A549 (cell line): ENCODE data around the gene NEURL3. TPM values are rescaled to one million over a fixed set of nuclear protein-coding genes. Genes with fewer than 3 reads are reported as not detected.

Experiments
- ATAC-seq, 2 experiments: fragments of 200-7000 bp in 1 of 2; fragments of >200 bp in 1 of 2; cut with Nextera tagmentation in 1 of 2; cut with Tn5 transposase in 1 of 2; 3 replicates each; pipeline versions ENCODE4 v1.8.0 to v1.9.1; 2018 to 2020; ENCODE audit warnings: mild to moderate bottlenecking in 1 of 2, moderate library complexity in 1 of 2
- CTCF ChIA-PET: fragments of 300-600 bp; sonication (Branson Sonifier 250); formaldehyde crosslinking; extraction: SDS; loops from one replicate; lab custom pipeline; 2021; ENCODE audit warnings: antibody characterized with exemption, inconsistent platforms; lab: Yijun Ruan, JAX
- POLR2A ChIA-PET: fragments of 350-600 bp; formaldehyde crosslinking; extraction: SDS; loops from one replicate; lab custom pipeline; 2021; ENCODE audit warnings: antibody characterized with exemption, inconsistent platforms; lab: Yijun Ruan, JAX
- DNase-seq, 2 experiments: peaks; one replicate each; pipeline versions ENCODE4 v3.0.0 to v3.0.0-alpha.2; 2011 to 2016; ENCODE audit warnings: low read depth in 1 of 2, low spot score in 1 of 2
- FAIRE-seq: peaks from 2 replicates; lab custom pipeline; 2011; peaks lifted over from hg19 to GRCh38; lab: Jason Lieb, UNC
- H3K27ac ChIP-seq, 2 experiments: fragments of >200 bp; sonication (Bioruptor Twin); formaldehyde crosslinking; 3 replicates each; pipeline ENCODE4 v1.5.1; 2016 to 2017
- H3K4me1 ChIP-seq: fragments of >200 bp; sonication (Bioruptor Twin); formaldehyde crosslinking; 3 replicates; pipeline ENCODE4 v1.6.1; 2016
- H3K4me2 ChIP-seq: fragments of >200 bp; sonication (Bioruptor Twin); formaldehyde crosslinking; 3 replicates; pipeline ENCODE4 v1.6.1; 2016
- H3K4me3 ChIP-seq: fragments of >200 bp; sonication (Bioruptor Twin); formaldehyde crosslinking; 3 replicates; pipeline ENCODE4 v1.5.1; 2016
- H3K9me3 ChIP-seq: fragments of >200 bp; sonication (Bioruptor Twin); formaldehyde crosslinking; 3 replicates; pipeline ENCODE4 v1.6.1; 2016
- BHLHE40 ChIP-seq: IDR thresholded peaks from 2 replicates; pipeline ENCODE4 v1.6.1; 2012; ENCODE audit warnings: low read depth, low read length, inconsistent platforms
- CBX2 ChIP-seq: fragments of 200-600 bp; sonication (generic); IDR thresholded peaks from 2 replicates; pipeline ENCODE4 v1.6.1; 2016; ENCODE audit warnings: low read depth, mild to moderate bottlenecking, borderline replicate concordance
- CBX8 ChIP-seq: fragments of 200-600 bp; sonication (generic); IDR thresholded peaks from 2 replicates; pipeline ENCODE4 v1.6.1; 2016
- CHD2 ChIP-seq: fragments of 150-350 bp; IDR thresholded peaks from 2 replicates; pipeline ENCODE4 v1.6.1; 2014; ENCODE audit warnings: low read length; ENCODE audit not compliant: partially characterized antibody
- E2F6 ChIP-seq: IDR thresholded peaks from 2 replicates; pipeline ENCODE4 v1.6.1; 2012; ENCODE audit warnings: low read depth, borderline replicate concordance
- FOSL2 ChIP-seq, 2 experiments: fragments of 450-650 bp in 1 of 2; fragments of >200 bp in 1 of 2; sonication (Bioruptor Twin) in 1 of 2; formaldehyde crosslinking; IDR thresholded peaks; 2 replicates each; pipeline versions ENCODE4 v1.5.0 to v1.6.1; 2016 to 2020; ENCODE audit warnings: mild to moderate bottlenecking in 1 of 2, moderate library complexity in 1 of 2
- HEYL ChIP-seq: fragments of 250-450 bp; sonication (Bioruptor Pico); IDR thresholded peaks from 2 replicates; pipeline ENCODE4 v1.8.0; 2021; ENCODE audit warnings: mild to moderate bottlenecking, moderate library complexity
- HOXB13 ChIP-seq: fragments of 250-450 bp; sonication (Bioruptor Pico); IDR thresholded peaks from 2 replicates; pipeline ENCODE4 v1.5.0; 2020; ENCODE audit warnings: low read depth, mild to moderate bottlenecking, moderate library complexity
- JUN ChIP-seq, 2 experiments: fragments of >200 bp; sonication (Bioruptor Twin); formaldehyde crosslinking; IDR thresholded peaks; 2 replicates in 1 of 2; 3 replicates in 1 of 2; pipeline ENCODE4 v1.6.1; 2016 to 2017
- JUNB ChIP-seq: fragments of >200 bp; sonication (Bioruptor Twin); formaldehyde crosslinking; IDR thresholded peaks from 2 replicates; pipeline ENCODE4 v1.6.1; 2016
- KDM1A ChIP-seq: fragments of 200-600 bp; sonication (generic); IDR thresholded peaks from 2 replicates; pipeline ENCODE4 v1.6.1; 2016; ENCODE audit warnings: low read depth, mild to moderate bottlenecking
- MYC ChIP-seq: IDR thresholded peaks from 2 replicates; pipeline ENCODE4 v1.6.1; 2012; ENCODE audit warnings: mild to moderate bottlenecking, inconsistent platforms, low read length, improper control_type of control experiment, borderline replicate concordance
- NPAS2 ChIP-seq: fragments of 250-450 bp; sonication (Bioruptor Pico); IDR thresholded peaks from 2 replicates; pipeline ENCODE4 v1.8.0; 2022; ENCODE audit warnings: mild to moderate bottlenecking, moderate library complexity, borderline replicate concordance
- PBX3 ChIP-seq: IDR thresholded peaks from 2 replicates; pipeline ENCODE4 v1.6.1; 2012
- POLR2AphosphoS2 ChIP-seq: conservative IDR thresholded peaks from 2 replicates; pipeline ENCODE4 v1.6.1; 2012; ENCODE audit warnings: low read length, improper control_type of control experiment, inconsistent platforms
- RCOR1 ChIP-seq: fragments of 150-350 bp; IDR thresholded peaks from 2 replicates; pipeline ENCODE4 v1.6.1; 2014; ENCODE audit warnings: antibody characterized with exemption, low read length, low read depth
- SMC3 ChIP-seq: fragments of >200 bp; sonication (Bioruptor Twin); formaldehyde crosslinking; IDR thresholded peaks from 3 replicates; pipeline ENCODE4 v1.6.1; 2018; ENCODE audit warnings: inconsistent platforms
- USF2 ChIP-seq: fragments of 450-650 bp; IDR thresholded peaks from 2 replicates; pipeline ENCODE4 v1.6.1; 2014; ENCODE audit warnings: antibody characterized with exemption
- ZFP36 ChIP-seq: fragments of 450-650 bp; IDR thresholded peaks from 2 replicates; pipeline ENCODE4 v1.6.1; 2014; ENCODE audit warnings: borderline replicate concordance; ENCODE audit not compliant: partially characterized antibody
- ZSCAN20 ChIP-seq: fragments of 250-450 bp; sonication (Bioruptor Pico); IDR thresholded peaks from 2 replicates; pipeline ENCODE4 v1.8.0; 2022; ENCODE audit warnings: mild to moderate bottlenecking, moderate library complexity
- WGBS: methylation state at CpG from one replicate; pipeline ENCODE4 v1.1.6; 2017; ENCODE audit errors: missing lambda C conversion rate; 5-methylcytosine and 5-hydroxymethylcytosine counted together
- polyA plus RNA-seq, 4 experiments: library from polyadenylated mRNA; depleted of rRNA in 3 of 4; stranded (reverse); fragments of >200 nt; fragmentation: RNase III in 1 of 4; extraction: RNeasy Plus Mini Kit Qiagen cat#74134 plus additional on column Dnase treatment in 1 of 4; gene quantifications; 2 replicates in 3 of 4; 3 replicates in 1 of 4; pipeline ENCODE4 v1.2.3, GENCODE V29; 2011 to 2017
- TF ChIP-seq, protein P1 (sequence below): IDR thresholded peaks from 2 replicates; pipeline ENCODE4 v1.6.1; 2012

Gene NEURL3
- polyA plus RNA-seq, 2 of the 4 experiments (the other 2 are of a cell fraction) = 0.28 to 0.44 TPM

- Histone ChIP-seq H3K4me1 (peaks cover 18% of the 10 kb centered on the region), H3K4me2 (no peak overlapping the region), H3K4me3 (no peak overlapping the region), H3K9me3 (no peaks in the 10 kb centered on the region), H3K27ac (no peak overlapping the region)
- ChIA-PET POLR2A (no interaction called here), CTCF (interaction anchor here (0.9 to 5.8 kb wide), 7 partner anchors 8 to 259 kb away, joined by 3 to 60 read pairs (median 4); partner anchors contain the start of gene KANSL3)
- WGBS = 74% methylated on average over 7 of the region's 8 CpGs
- no peak for ATAC-seq
- FAIRE-seq = no peak
- TF ChIP-seq, protein P1, sequence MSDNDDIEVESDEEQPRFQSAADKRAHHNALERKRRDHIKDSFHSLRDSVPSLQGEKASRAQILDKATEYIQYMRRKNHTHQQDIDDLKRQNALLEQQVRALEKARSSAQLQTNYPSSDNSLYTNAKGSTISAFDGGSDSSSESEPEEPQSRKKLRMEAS = no peak
- TF ChIP-seq PBX3 = no peak
- no peak for TF ChIP-seq ZFP36
- no peak for TF ChIP-seq CHD2
- no peak for TF ChIP-seq JUNB
- TF ChIP-seq KDM1A = no peak
- no peak for TF ChIP-seq HOXB13 (CRISPR knock-in tag)
- TF ChIP-seq E2F6 = no peak
- TF ChIP-seq MYC = no peak
- TF ChIP-seq FOSL2 (IDR thresholded peaks at IDR 0.05) = no peak
- no peak for TF ChIP-seq FOSL2 (CRISPR knock-in tag; IDR thresholded peaks at IDR 0.05)
- no peak for TF ChIP-seq RCOR1
- no peak for TF ChIP-seq POLR2AphosphoS2
- no peak for TF ChIP-seq BHLHE40
- DNase-seq = no peak
Measured at GRCh38 chr2:96542357-96542977, 37.3 kb upstream of the NEURL3 start.

DNA sequence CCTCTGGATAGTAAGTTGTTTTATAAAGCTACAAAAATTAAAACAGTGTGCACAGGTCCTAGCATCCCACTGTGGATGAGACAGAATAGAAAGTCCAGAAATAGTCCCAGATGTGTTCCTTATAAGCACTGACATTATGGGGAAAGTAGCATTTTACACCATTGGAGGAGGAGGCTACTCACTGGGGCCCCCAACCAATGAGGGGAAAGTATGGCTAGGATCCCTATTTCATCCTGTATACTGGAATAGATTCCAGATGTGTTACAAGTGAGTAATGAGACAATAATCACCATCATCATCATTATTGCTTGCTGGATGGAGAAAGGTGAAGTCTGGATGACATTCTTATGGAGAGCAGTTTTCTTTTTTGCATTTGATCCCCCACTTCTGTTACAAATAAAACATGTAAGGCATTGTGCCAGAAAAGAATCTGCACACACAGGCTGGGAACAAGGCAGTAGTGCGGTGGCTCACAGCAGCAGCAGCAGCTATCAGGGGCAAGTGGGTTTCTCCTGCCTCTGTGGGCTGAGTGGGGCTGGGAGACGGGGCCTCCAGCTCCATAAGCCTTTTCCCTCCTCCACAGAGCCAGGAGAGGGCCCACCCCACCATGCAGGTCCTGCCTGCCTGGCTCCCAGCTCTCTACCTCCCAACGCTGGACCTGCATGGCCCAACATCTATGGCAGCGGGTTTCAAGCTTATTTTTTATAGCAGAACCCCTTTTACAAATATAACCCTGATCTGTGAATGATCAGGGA, 36.4 kb upstream of the NEURL3 start:
- no peak overlapping the region for H3K4me3 ChIP-seq
- no peak overlapping the region for H3K4me2 ChIP-seq
- POLR2A ChIA-PET = no interaction called here
- FAIRE-seq (no peak), ATAC-seq (no peak), DNase-seq (no peak)
- CTCF ChIA-PET = interaction anchor here (0.9 to 5.8 kb wide), 7 partner anchors 8 to 260 kb away, joined by 3 to 60 read pairs (median 4); partner anchors contain the start of gene KANSL3
- peaks cover 20% of the 10 kb centered on the region for H3K4me1 ChIP-seq
- no peak for TF ChIP-seq NPAS2 (CRISPR knock-in tag)
- no peak for TF ChIP-seq USF2
- TF ChIP-seq HEYL = no peak
- no peak for TF ChIP-seq CBX8
- TF ChIP-seq JUN (IDR thresholded peaks at IDR 0.05) = no peak
- TF ChIP-seq CBX2 = no peak
- TF ChIP-seq ZSCAN20 (CRISPR knock-in tag) = no peak
- TF ChIP-seq SMC3 = no peak
- WGBS = 89% methylated on average over 4 of the region's 4 CpGs
- H3K27ac ChIP-seq = no peak overlapping the region
- H3K9me3 ChIP-seq = no peaks in the 10 kb centered on the region
